Stimulated activated CD4-positive, alpha-beta T cell treated with anti-CD3 and anti-CD28 coated beads, Interleukin-4, amount 100 ng/mL, for 4 hours (primary cell): Measurements from ENCODE around the gene ALDH3B2.

Experiments used
- DNase-seq, 2 experiments: peaks; one replicate each; pipeline ENCODE4 v3.0.0-alpha.2; 2020

The ALDH3B2 gene

GRCh38 chr11:67613960-67614715 lies 60.3 kb downstream of the ALDH3B2 start:
- peak; percentile 67 to 85 for DNase-seq

GRCh38 chr11:67613313-67613959 lies 61.0 kb downstream of the ALDH3B2 start:
- DNase-seq, result no peak

- no peak for DNase-seq
Measured at GRCh38 chr11:67612751-67613150, 61.7 kb downstream of the ALDH3B2 start.
